ENCODE measurements around the gene PSMD6.

GRCh38 chr3:63966871-63967270 is 56.4 kb downstream of the PSMD6 start:
- TF ChIP-seq CTCF (IDR thresholded peaks at IDR 0.05; ENCODE audit: poor library complexity), result no peak
- TF ChIP-seq EZH2phosphoT487 (IDR thresholded peaks at IDR 0.05; ENCODE audit: low read depth, severe bottlenecking, unreplicated experiment), result no peak
- TF ChIP-seq EZH2 (IDR thresholded peaks at IDR 0.05; ENCODE audit: borderline replicate concordance), result no peak
